Measurements from ENCODE around the gene MAGOH.
A peak's percentile ranks its signal among the peaks of the same experiment; 100 is the strongest.
"Not testable (repeated sequence)": the region's sequence is repeated elsewhere in the genome, so short reads cannot be mapped to it uniquely, and the experiment has no call there.

MAGOH gene

DNA sequence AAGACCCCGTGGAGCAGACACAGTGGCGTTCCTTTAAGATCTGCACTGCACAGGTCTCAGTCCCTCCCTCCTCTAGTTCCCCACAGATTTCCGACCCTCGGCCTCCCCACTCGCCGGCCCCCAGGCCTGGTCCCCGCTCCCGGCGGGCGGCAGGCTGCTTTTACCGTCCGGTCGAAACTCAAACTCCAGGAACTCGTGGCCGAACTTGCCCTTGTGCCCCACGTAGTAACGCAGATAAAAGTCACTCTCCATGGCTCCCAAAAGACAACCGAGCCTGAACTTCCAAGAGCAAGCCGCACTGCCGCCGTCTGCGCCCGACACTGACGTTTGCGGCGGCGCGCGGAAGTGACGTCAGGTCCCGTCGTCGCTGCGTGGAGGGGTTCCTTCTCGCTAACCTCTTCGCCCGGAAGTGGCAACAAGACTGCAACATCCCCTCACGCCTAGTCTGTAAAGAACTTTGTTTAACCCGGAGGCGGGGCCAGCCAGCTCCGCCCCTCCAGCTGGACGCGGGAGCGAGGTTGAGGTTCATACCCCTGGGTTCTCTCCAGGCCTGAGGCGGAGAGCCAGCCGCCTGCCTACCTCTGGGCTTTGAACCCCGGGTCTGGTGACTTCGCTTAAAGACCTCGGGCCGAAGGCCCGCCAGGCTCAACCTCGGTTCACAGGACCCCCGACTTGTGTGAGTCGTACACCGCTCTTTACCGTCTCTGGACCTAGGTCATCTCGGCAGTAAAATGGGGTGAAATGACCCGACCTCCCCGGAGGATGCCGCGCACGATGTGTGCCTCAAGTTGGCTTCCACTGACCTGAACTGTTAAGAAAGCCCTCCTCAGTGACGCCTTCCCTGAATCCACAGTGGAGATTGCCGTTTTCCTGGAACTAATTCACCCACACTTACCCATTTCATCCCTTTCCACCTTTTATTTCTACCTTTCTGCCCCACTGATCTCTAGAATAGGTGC, at the start of gene MAGOH:
Gene MAGOH, minus strand, starts transcription at position 322 of the 959 bp plus-strand sequence. Its CDS starts 70 bp downstream, at position 252.
- DNase-seq (ENCODE audit: extremely low spot score, insufficient read length, low read depth) (peak; percentile 96), FAIRE-seq (peak; percentile 98)

- FAIRE-seq (no peak), DNase-seq (ENCODE audit: extremely low spot score, insufficient read length, low read depth) (no peak)
Observed at GRCh38 chr1:53286955-53287354, 48.6 kb upstream of the MAGOH start.

DNA sequence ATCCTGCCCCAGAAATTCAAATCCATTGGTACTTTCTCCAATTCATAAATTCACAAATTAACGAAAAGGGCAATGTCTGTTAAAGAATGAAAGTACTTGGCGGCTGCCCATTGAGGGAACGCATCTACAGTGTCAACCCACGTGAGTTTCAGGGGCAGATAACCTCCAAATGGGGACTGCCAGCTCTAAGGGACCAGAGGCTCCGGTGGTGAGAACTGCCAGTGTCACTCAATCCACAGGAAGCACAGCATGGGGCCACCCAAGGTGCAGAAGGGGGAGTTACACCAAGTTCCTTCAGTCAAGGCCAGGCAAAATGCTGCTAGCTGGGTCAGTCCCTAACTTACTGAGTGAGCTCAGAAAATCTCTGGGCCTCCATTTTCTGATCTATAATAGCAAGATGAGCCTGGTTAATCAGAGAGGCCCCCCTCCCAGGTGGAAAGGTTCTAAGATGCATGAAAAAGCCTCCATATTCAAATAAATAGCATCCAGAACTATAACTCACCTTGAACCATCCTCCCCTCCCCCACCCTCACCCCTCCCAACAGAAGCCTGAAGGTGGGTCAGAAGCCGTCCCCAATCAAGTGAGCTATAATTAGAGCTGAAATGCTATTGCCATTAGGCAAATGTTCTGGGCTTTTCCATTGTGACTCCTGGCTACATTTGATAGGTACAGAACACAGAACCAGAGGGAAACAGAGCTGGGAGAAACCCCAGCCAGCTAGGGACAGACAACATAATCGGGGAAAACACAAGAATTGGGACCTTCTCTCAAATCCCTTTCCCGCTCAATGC, 47.8 kb upstream of the MAGOH start:
- FAIRE-seq (no peak), DNase-seq (ENCODE audit: extremely low spot score, insufficient read length, low read depth) (no peak)

DNA sequence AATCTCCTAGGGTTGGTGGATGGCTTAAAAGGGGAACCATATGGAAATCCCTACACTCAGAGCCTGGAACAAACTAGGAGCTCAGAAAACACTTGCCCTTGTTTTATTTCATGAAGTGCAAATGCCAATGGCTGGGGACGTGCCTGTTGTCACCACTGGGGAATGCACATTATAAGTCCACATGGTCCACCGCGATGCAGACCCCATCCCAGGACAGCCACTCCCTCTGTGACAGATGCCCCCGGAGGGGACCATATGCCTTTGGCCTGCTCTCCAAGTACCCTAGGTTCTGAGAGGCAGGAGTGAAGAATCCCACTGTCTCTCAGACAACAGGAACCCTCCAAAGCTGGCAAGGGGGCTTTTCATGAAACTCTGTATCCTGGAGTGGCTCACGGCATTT, 47.2 kb upstream of the MAGOH start:
- FAIRE-seq (no peak), DNase-seq (ENCODE audit: extremely low spot score, insufficient read length, low read depth) (no peak)

DNA sequence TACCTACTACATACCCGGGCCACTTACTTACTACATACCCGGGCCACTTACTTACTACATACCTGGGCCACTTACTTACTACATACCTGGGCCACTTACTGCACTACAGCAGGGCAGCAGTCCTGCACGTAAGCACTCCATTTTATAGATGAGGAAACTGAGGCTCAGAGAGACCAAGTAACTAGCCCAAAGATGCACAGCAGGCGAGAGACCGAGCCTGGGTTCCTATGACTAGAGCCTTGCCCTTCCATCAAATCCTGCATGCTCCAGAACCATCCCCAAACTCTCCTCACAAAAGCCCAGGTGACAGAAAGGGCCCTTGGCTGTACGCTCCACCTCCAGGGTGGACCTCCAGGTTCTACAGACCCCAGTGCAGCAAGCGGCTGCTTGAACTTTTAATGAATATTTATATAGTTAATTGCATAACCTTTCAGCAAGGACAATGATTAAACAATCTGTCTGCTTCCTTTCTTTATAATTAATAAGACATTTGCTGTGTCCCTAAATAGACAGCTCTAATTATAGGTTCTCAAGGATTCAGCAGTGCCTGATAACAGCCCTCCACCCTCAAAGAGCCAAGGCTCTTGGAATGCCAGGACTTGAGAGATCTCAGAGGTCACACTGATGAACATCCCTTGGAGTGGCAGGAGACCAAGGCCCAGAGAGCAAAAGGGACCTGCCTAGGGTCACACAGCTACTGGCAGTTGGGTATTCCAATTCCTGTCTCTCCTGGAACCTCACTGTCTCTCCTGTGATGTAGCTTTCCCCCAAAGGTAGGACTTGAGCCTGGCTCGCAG, 46.1 kb upstream of the MAGOH start:
- DNase-seq (ENCODE audit: extremely low spot score, insufficient read length, low read depth), result no peak
- FAIRE-seq, result no peak

- not testable (repeated sequence) for FAIRE-seq; DNase-seq (ENCODE audit: extremely low spot score, insufficient read length, low read depth)
Observed at GRCh38 chr1:53283156-53283555, 44.8 kb upstream of the MAGOH start.

DNA sequence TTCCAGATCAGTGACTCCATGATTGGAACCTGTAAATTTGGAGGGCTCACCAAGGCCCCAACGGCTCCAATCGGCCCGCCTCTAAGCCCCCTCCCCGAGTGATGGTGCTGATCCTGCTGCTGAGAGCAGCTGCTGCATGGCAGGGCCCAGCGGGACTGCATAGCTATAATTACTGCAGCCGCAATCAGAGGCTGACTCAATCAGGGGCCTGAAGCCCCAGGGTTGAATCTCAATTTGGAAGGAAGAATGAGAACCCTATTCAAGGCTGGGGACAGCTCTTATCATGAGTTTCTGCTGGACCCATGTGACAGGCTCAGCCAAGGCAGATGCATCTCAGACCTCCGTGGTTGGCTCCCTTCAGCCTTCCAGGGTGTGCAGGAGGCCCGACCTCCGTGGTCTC, 42.8 kb upstream of the MAGOH start:
- FAIRE-seq (no peak), DNase-seq (ENCODE audit: extremely low spot score, insufficient read length, low read depth) (no peak)

- DNase-seq (ENCODE audit: extremely low spot score, insufficient read length, low read depth) (no peak), FAIRE-seq (no peak)
Observed at GRCh38 chr1:53280496-53280895, 42.2 kb upstream of the MAGOH start.

- FAIRE-seq (no peak), DNase-seq (ENCODE audit: extremely low spot score, insufficient read length, low read depth) (no peak)
Observed at GRCh38 chr1:53279296-53280200, 41.2 kb upstream of the MAGOH start.

- DNase-seq (ENCODE audit: extremely low spot score, insufficient read length, low read depth), result peak; percentile 64
- peak; percentile 80 for FAIRE-seq
Observed at GRCh38 chr1:53278298-53278725, 40.0 kb upstream of the MAGOH start.

DNA sequence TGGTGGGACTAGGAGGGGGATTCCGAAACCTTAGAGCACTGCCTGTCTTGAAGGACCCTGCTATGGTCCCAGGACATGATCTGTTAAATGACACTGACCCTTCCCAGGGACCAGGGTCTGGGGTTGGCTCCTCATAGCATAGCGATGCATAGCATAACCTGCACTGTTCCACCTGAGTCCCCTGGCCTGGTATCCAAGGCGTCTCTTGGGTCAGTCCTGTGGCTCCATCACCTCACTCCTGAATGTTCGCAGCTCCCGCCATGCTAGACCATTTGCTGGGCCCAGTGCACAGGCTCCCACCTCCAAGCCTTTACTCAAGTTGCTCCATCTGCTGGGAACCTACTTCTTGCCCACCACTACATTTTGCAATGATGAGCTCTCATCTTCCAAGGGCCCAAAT, 39.0 kb upstream of the MAGOH start:
- DNase-seq (ENCODE audit: extremely low spot score, insufficient read length, low read depth) (no peak), FAIRE-seq (no peak)

DNA sequence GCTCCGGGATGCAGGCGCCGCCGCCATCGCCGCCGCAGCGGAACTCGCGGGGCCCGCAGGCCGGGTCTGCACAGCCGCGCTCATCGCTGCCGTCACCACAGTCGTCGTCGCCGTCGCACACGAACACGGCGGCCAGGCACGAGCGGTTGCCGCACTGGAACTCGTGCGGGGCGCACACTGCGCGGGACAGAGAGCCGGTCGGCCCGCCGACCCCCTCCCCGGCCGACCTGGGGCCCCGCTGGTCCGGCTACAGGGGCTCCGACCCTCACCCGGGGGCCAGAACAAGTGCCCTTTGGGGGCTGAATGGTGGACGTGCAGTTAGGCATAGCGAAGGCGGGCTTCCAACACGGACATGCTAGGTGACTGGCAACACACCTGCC, 38.6 kb upstream of the MAGOH start:
- FAIRE-seq (no peak), DNase-seq (ENCODE audit: extremely low spot score, insufficient read length, low read depth) (no peak)

DNA sequence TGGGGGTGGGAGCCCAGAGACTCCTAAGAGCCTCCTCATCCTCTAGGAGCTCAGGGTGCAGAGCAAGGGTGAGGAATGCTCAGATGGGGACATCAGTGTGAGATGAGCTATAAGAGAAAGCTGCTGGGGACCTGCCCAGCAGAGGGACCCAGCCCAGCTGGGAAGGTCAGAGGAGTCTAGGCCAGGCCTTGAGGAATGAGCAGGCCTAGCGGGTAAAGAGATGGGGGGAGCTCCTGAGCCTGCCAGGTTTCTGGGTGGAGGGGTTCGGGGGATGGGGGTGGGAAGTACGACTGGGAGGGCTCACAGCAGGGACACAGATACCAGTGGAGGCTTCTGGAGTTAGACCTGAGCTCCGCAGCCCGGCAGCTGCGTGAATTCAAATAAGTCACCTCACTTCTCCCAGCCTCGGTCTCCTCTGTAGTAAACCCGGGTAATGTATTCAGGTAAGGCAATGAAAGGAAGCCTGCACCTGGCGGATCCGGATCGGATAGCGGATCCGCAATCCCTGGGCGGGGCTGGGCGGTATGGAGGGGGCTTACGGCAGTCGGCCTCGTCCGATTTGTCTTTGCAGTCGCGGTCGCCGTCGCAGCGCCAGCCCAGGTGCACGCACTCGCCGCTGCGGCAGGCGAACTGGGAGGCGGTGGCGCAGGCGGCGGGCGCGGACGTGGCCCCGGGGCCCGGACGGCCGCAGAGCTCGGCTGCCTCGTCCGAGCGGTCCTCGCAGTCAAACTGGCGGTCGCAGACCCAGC, 38.0 kb upstream of the MAGOH start:
- DNase-seq (ENCODE audit: extremely low spot score, insufficient read length, low read depth) (no peak), FAIRE-seq (no peak)

- FAIRE-seq (no peak), DNase-seq (ENCODE audit: extremely low spot score, insufficient read length, low read depth) (no peak)
Observed at GRCh38 chr1:53275566-53275965, 37.2 kb upstream of the MAGOH start.

DNA sequence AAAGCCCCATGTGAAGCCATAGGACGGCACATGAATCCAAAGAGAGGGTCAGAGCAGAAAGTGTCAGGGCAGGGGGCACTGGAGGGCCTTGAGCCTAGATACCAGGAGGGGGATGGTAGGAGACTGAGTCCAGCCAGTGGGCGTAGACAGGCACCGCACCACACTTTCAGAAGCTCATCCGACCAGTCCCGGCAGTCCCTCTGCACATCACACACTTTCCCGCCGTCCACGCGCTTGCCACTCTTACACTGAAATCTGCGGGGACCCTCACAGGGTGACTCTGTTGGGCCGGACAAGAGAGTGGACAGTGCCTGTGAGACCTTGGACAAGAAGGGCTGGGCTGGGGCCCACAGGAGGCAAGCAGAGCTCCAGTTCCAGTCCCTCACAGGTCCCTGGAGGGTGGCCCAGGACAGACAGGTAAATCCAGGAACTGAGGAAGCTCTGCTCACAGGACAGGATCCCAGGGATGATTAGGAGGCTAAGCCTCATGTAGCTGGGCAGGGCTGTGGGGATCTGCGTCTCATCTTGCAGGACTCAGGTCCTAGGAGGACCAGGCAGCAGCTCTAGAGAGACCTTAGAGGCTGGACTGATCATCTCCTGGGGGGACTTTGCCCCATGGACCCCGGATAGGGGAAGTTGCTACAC, 36.3 kb upstream of the MAGOH start:
- FAIRE-seq (no peak), DNase-seq (ENCODE audit: extremely low spot score, insufficient read length, low read depth) (no peak)

- FAIRE-seq, result no peak
Observed at GRCh38 chr1:53274026-53274425, 35.7 kb upstream of the MAGOH start.

DNA sequence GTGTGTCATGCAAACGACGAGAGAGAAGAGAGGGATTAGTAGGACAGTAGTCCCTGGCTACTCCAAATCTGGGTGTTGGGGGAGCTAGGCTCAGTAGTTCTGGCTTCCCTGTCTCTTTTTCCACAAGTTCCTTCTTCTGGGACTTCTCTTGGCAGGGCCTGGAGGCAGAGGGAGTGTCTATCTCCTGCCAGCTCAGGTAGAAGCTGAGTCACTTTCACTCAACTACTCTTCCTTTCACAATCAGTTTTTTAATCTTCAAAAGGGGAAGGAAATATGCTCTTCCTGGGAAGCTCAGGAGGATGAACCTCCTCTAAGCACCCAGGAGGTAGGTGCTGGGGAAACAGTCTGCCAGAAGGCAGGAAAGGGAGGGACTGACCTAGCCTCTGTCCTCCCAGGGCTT, 35.2 kb upstream of the MAGOH start:
- DNase-seq (ENCODE audit: extremely low spot score, insufficient read length, low read depth) (no peak), FAIRE-seq (no peak)

More at GRCh38 chr1:53274026-53274425, 35.7 kb upstream of the MAGOH start:
- no peak for DNase-seq (ENCODE audit: extremely low spot score, insufficient read length, low read depth)

GRCh38 chr1:53272349-53272748, 34.0 kb upstream of the MAGOH start:
- DNase-seq (ENCODE audit: extremely low spot score, insufficient read length, low read depth), result no peak
- FAIRE-seq, result no peak

Measured in GM18507 (cell line).